Body of pancreas (tissue), 4 donors: ENCODE results near the gene KREMEN2.

Source experiments
- POLR2A ChIP-seq, 3 donors: fragments of 450-650 bp; IDR thresholded peaks; one replicate each; pipeline ENCODE4 v1.6.1; 2016; ENCODE audit warnings: antibody characterized with exemption in 3 of 3, mild to moderate bottlenecking in 2 of 3
- TF ChIP-seq, protein P1 (sequence below), 7 experiments: fragments of 450-650 bp in 4 of 7; fragments of 200-600 bp in 3 of 7; sonication (generic) in 3 of 7; IDR thresholded peaks; one replicate each; pipeline ENCODE4 v1.5.1; 2016 to 2019; ENCODE audit warnings: antibody characterized with exemption in 7 of 7

DNA sequence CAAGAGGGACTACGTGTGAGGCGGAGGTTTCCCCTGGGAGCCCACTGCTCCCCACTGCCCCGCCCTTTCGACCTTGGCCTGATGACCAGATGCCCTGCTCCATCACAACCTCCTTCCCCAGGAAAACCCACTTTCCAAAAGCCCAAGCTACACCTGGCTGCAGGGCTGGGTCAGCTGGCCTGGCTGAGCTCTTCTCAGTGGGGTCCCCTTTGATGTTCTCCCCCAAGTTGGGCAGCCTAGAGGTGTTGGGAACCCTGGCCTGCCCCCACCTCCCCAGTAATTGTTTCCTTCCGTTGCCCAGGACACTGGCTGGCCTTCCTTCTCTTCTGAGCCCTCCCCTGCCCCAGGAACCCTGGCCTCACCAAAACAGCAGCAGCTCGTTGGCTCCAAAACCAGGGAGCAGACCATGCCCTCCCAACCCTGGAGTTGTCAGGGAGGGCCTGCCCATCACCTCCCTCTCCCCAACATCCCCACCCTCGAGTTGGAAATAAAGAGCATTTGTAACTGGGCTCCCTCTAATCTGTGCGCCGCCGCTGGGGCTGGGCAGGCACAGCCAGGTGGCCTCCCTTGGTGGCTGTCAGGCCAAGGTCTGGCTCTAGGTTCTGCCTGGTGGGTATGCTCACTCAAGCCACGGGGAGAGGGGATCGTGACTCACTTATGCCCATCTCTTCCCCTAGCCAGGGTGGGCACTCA is 50.1 kb downstream of the KREMEN2 start:
- TF ChIP-seq, protein P1, sequence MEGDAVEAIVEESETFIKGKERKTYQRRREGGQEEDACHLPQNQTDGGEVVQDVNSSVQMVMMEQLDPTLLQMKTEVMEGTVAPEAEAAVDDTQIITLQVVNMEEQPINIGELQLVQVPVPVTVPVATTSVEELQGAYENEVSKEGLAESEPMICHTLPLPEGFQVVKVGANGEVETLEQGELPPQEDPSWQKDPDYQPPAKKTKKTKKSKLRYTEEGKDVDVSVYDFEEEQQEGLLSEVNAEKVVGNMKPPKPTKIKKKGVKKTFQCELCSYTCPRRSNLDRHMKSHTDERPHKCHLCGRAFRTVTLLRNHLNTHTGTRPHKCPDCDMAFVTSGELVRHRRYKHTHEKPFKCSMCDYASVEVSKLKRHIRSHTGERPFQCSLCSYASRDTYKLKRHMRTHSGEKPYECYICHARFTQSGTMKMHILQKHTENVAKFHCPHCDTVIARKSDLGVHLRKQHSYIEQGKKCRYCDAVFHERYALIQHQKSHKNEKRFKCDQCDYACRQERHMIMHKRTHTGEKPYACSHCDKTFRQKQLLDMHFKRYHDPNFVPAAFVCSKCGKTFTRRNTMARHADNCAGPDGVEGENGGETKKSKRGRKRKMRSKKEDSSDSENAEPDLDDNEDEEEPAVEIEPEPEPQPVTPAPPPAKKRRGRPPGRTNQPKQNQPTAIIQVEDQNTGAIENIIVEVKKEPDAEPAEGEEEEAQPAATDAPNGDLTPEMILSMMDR (IDR thresholded peaks at IDR 0.05): no peak
- TF ChIP-seq POLR2A (IDR thresholded peaks at IDR 0.05): no peak
